CD14-positive monocyte (primary cell): Measurements from ENCODE around the gene DYRK1A. TPM values are rescaled to one million over a fixed set of nuclear protein-coding genes. Genes with fewer than 3 reads are reported as not detected.
A peak's percentile ranks its signal among the peaks of the same experiment; 100 is the strongest.

Source experiments
- DNase-seq, 3 donors: peaks; one replicate each; pipeline ENCODE4 v3.0.0-alpha.2; 2011 to 2022
- H2AFZ ChIP-seq: 2 replicates; pipeline ENCODE4 v1.6.0; 2012; ENCODE audit warnings: mild to moderate bottlenecking, low read depth, low read length, inconsistent platforms; ENCODE audit not compliant: insufficient read depth, poor library complexity, severe bottlenecking
- H3K27ac ChIP-seq, 2 donors: 1 replicate in 1 of 2; 2 replicates in 1 of 2; pipeline ENCODE4 v1.5.1; 2012 to 2013; ENCODE audit warnings: low read length in 2 of 2, control low read depth in 1 of 2, inconsistent platforms in 1 of 2, low read depth in 1 of 2, mild to moderate bottlenecking in 1 of 2
- H3K27me3 ChIP-seq, 2 donors: one replicate each; pipeline versions ENCODE4 v1.6.0 to v1.6.1; 2011 to 2013; ENCODE audit warnings: low read length in 2 of 2; ENCODE audit not compliant: control insufficient read depth in 2 of 2, insufficient read depth in 2 of 2
- H3K36me3 ChIP-seq, 2 donors: replicated peaks in 1 of 2; 1 replicate in 1 of 2; 2 replicates in 1 of 2; pipeline versions ENCODE4 v1.5.1 to v1.6.1; 2012 to 2013; ENCODE audit warnings: low read length in 2 of 2, control low read depth in 1 of 2, inconsistent platforms in 1 of 2, mild to moderate bottlenecking in 1 of 2; ENCODE audit not compliant: insufficient read depth in 2 of 2, control insufficient read depth in 1 of 2
- H3K4me1 ChIP-seq, 2 donors: 1 replicate in 1 of 2; 2 replicates in 1 of 2; pipeline versions ENCODE4 v1.5.1 to v1.6.1; 2012 to 2013; ENCODE audit warnings: low read length in 2 of 2, control low read depth in 1 of 2, inconsistent platforms in 1 of 2, mild to moderate bottlenecking in 1 of 2, moderate library complexity in 1 of 2; ENCODE audit not compliant: insufficient read depth in 2 of 2, control insufficient read depth in 1 of 2
- H3K4me2 ChIP-seq: replicated peaks from 2 replicates; pipeline ENCODE3; 2012; ENCODE audit warnings: low read length, moderate library complexity, mild to moderate bottlenecking; ENCODE audit not compliant: poor library complexity, severe bottlenecking; ENCODE audit errors: extremely low read depth
- H3K4me3 ChIP-seq, 3 experiments: fragments of 200-600 bp in 1 of 3; sonication (generic) in 1 of 3; replicated peaks in 1 of 3; 1 replicate in 2 of 3; 2 replicates in 1 of 3; pipeline ENCODE4 v1.5.1; 2011 to 2013; ENCODE audit warnings: low read length in 3 of 3, mild to moderate bottlenecking in 3 of 3, control low read depth in 2 of 3, low read depth in 2 of 3, inconsistent platforms in 1 of 3, moderate library complexity in 1 of 3
- H3K79me2 ChIP-seq: 2 replicates; pipeline ENCODE4 v1.6.0; 2012; ENCODE audit warnings: mild to moderate bottlenecking, control low read depth, inconsistent platforms, low read length, moderate library complexity; ENCODE audit not compliant: insufficient read depth
- H3K9ac ChIP-seq: 2 replicates; pipeline ENCODE4 v1.6.0; 2017; ENCODE audit warnings: low read length, mild to moderate bottlenecking; ENCODE audit not compliant: insufficient read depth, poor library complexity, severe bottlenecking
- H3K9me3 ChIP-seq, 2 donors: replicated peaks in 1 of 2; 1 replicate in 1 of 2; 2 replicates in 1 of 2; pipeline versions ENCODE4 v1.5.1 to v1.6.1; 2012 to 2013; ENCODE audit warnings: low read length in 2 of 2, control low read depth in 1 of 2; ENCODE audit not compliant: control insufficient read depth in 1 of 2, insufficient read depth in 1 of 2
- H4K20me1 ChIP-seq: 2 replicates; pipeline ENCODE4 v1.6.0; 2012; ENCODE audit warnings: mild to moderate bottlenecking, low read length, control low read depth, moderate library complexity; ENCODE audit not compliant: insufficient read depth
- H3K27ac Mint-ChIP-seq, 7 donors: one replicate each; pipeline ENCODE4 v1.8.0; 2020; ENCODE audit warnings: mild to moderate bottlenecking in 7 of 7, mixed read lengths in 7 of 7, moderate library complexity in 6 of 7, inconsistent platforms in 2 of 7
- H3K27me3 Mint-ChIP-seq, 3 donors: one replicate each; pipeline ENCODE4 v1.8.0; 2021 to 2022; ENCODE audit warnings: low read depth in 3 of 3, mild to moderate bottlenecking in 3 of 3, mixed read lengths in 3 of 3, moderate library complexity in 3 of 3, inconsistent platforms in 1 of 3
- H3K36me3 Mint-ChIP-seq, 2 donors: one replicate each; pipeline ENCODE4 v1.8.0; 2020; ENCODE audit warnings: mixed read lengths in 2 of 2, inconsistent platforms in 1 of 2, mild to moderate bottlenecking in 1 of 2
- H3K4me1 Mint-ChIP-seq: one replicate; pipeline ENCODE4 v1.8.0; 2020; ENCODE audit warnings: mild to moderate bottlenecking, mixed read lengths
- H3K4me3 Mint-ChIP-seq, 2 donors: one replicate each; pipeline ENCODE4 v1.8.0; 2020; ENCODE audit warnings: mild to moderate bottlenecking in 2 of 2, mixed read lengths in 2 of 2, moderate library complexity in 1 of 2
- H3K9me3 Mint-ChIP-seq, 7 donors: one replicate each; pipeline ENCODE4 v1.8.0; 2020 to 2022; ENCODE audit warnings: mixed read lengths in 7 of 7, mild to moderate bottlenecking in 6 of 7, moderate library complexity in 6 of 7, inconsistent platforms in 2 of 7
- WGBS: methylation state at CpG from one replicate; pipeline ENCODE4 v1.1.5; 2013; ENCODE audit warnings: missing lambda C conversion rate; ENCODE audit not compliant: insufficient coverage; 5-methylcytosine and 5-hydroxymethylcytosine counted together
- intact Hi-C, 2 donors: fragments of 100-400 bp; cut with micrococcal nuclease; formaldehyde crosslinking; loops; one replicate each; pipeline versions ENCODE4 v1.15.0 to v1.15.1; 2023
- polyA plus RNA-seq, 3 donors: library from polyadenylated mRNA; depleted of rRNA in 1 of 3; unstranded in 2 of 3; stranded (reverse) in 1 of 3; fragments of 300-500 nt in 2 of 3; fragments of >200 nt in 1 of 3; fragmentation: Illumina TruSeq in 2 of 3; gene quantifications; 1 replicate in 2 of 3; 2 replicates in 1 of 3; pipeline ENCODE4 v1.2.3, GENCODE V29; 2012 to 2021
- TF ChIP-seq, protein P1 (sequence below): fragments of 200-600 bp; IDR thresholded peaks from one replicate; pipeline ENCODE4 v1.8.0; 2022; ENCODE audit warnings: antibody characterized with exemption, mild to moderate bottlenecking

DYRK1A gene
- polyA plus RNA-seq, 3 donors: 1.8 to 53.5 (median 2.4) TPM

DNA sequence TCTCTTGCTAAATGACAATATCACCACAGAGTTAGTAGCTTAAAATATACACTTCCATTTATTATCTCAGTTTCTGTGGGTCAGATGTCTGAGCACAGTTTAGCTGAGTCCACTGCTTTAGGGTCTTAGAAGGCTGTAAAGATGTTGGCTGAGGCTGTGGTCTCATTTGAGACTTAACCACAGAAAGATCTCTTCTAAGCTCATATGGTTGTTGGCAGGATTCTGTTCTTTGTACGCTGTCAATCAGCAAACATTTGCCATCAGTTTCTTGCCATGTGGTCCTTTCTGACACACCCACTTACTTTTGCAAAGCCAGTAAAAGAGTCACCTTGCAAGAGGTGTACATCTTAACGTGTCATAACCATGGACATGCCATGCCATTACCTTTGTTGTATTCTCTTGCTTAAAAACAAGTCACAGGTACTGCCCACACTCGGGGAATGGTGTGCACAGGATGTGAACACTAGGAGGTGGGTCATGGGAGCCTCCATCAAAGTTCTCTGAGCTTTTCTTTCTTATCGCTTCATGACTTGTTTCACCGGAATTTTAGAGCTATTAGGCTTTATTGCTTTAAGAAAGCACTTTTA is 18.7 kb downstream of the DYRK1A start:
- peak overlapping the region in 1 of 2 donors; percentile 40 for H3K27ac ChIP-seq
- DNase-seq: no peak
- Mint-ChIP-seq H3K4me1 (peaks cover 71% of the 10 kb centered on the region), H3K27me3 (peaks cover 0 to 4% (median 0%) of the 10 kb centered on the region in 3 donors), H3K27ac (peak overlapping the region in 2 of 7 donors; percentile 19 to 21), H3K36me3 (peaks cover 2 to 10% of the 10 kb centered on the region in 2 donors), H3K9me3 (peaks cover 0 to 2% (median 0%) of the 10 kb centered on the region in 7 donors), H3K4me3 (no peak overlapping the region)
- H3K9ac ChIP-seq: no peak overlapping the region
- H3K79me2 ChIP-seq: peaks cover 100% of the 10 kb centered on the region
- TF ChIP-seq, protein P1, sequence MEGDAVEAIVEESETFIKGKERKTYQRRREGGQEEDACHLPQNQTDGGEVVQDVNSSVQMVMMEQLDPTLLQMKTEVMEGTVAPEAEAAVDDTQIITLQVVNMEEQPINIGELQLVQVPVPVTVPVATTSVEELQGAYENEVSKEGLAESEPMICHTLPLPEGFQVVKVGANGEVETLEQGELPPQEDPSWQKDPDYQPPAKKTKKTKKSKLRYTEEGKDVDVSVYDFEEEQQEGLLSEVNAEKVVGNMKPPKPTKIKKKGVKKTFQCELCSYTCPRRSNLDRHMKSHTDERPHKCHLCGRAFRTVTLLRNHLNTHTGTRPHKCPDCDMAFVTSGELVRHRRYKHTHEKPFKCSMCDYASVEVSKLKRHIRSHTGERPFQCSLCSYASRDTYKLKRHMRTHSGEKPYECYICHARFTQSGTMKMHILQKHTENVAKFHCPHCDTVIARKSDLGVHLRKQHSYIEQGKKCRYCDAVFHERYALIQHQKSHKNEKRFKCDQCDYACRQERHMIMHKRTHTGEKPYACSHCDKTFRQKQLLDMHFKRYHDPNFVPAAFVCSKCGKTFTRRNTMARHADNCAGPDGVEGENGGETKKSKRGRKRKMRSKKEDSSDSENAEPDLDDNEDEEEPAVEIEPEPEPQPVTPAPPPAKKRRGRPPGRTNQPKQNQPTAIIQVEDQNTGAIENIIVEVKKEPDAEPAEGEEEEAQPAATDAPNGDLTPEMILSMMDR: no peak
- no CpG with 5 or more reads among the region's 5 CpGs for WGBS
- H3K36me3 ChIP-seq: no peaks in the 10 kb centered on the region
- H3K4me2 ChIP-seq: no peak overlapping the region
- H3K27me3 ChIP-seq: no peaks in the 10 kb centered on the region
- H3K4me3 ChIP-seq: no peak overlapping the region
- peaks cover 17 to 37% of the 10 kb centered on the region in 2 donors for H3K4me1 ChIP-seq
- no peaks in the 10 kb centered on the region for H3K9me3 ChIP-seq
- intact Hi-C loops: no loop called here
- no peak overlapping the region for H2AFZ ChIP-seq
- H4K20me1 ChIP-seq: peaks cover 100% of the 10 kb centered on the region

DNA sequence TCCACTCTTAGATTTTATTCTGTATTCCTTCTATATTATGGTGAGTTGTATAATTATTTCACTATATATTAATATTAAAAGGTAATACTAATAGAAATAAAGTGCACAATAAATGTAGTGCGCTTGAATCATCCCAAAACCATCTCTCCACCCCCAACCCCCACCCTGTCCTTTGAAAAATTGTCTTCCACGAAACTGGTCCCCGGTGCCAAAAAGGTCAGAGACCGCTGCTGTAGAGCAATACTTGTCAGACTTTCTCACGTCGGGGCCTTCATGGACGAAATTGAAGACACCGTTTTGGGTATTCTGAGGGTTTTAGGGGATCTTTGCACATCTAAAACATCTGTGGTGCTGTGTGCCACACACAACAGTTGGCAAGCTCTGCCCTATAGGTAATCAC is 19.6 kb downstream of the DYRK1A start:
- TF ChIP-seq, protein P1: no peak
- Mint-ChIP-seq H3K27me3 (peaks cover 0 to 4% (median 0%) of the 10 kb centered on the region in 3 donors), H3K4me3 (no peak overlapping the region), H3K9me3 (peaks cover 0 to 2% (median 0%) of the 10 kb centered on the region in 7 donors), H3K36me3 (peaks cover 2 to 10% of the 10 kb centered on the region in 2 donors), H3K4me1 (peaks cover 67% of the 10 kb centered on the region), H3K27ac (no peak overlapping the region)
- Histone ChIP-seq H3K4me2 (no peak overlapping the region), H2AFZ (no peak overlapping the region), H3K27ac (peak overlapping the region in 1 of 2 donors; percentile 3), H3K27me3 (no peaks in the 10 kb centered on the region), H3K9ac (no peak overlapping the region), H3K4me3 (no peak overlapping the region), H3K36me3 (no peaks in the 10 kb centered on the region), H3K4me1 (peaks cover 17 to 31% of the 10 kb centered on the region in 2 donors), H3K9me3 (no peaks in the 10 kb centered on the region), H3K79me2 (peaks cover 100% of the 10 kb centered on the region), H4K20me1 (peaks cover 100% of the 10 kb centered on the region)
- no peak for DNase-seq
- intact Hi-C loops: no loop called here
- 94% methylated on average over 4 of the region's 8 CpGs for WGBS
